ENCODE measurements around the gene RBSN.

Gene RBSN

GRCh38 chr3:15079091-15079490, 19.9 kb downstream of the RBSN start (continued):
- no peak for TF ChIP-seq CTCF (tag by site-specific recombination; IDR thresholded peaks at IDR 0.05)
- no peak for TF ChIP-seq ZNF146 (tag by site-specific recombination; IDR thresholded peaks at IDR 0.05)
- no peak for TF ChIP-seq OVOL3 (tag by site-specific recombination; IDR thresholded peaks at IDR 0.05)
- no peak for TF ChIP-seq ZEB2 (tag by site-specific recombination; IDR thresholded peaks at IDR 0.05)
- no peak for TF ChIP-seq ZSCAN16 (tag by site-specific recombination; IDR thresholded peaks at IDR 0.05)
- no peak for TF ChIP-seq TSHZ1 (tag by site-specific recombination; IDR thresholded peaks at IDR 0.05; ENCODE audit: borderline replicate concordance)
- no peak for TF ChIP-seq ZNF221 (tag by site-specific recombination; IDR thresholded peaks at IDR 0.05; ENCODE audit: borderline replicate concordance)

- ChIA-PET CTCF (interaction anchor here (0.6 kb wide), 1 partner anchor 111 kb away, joined by 4 read pairs; no protein-coding TSS in a partner anchor), POLR2A (no interaction called here)
These were observed 24.4 kb downstream of the RBSN start for GRCh38 chr3:15074500-15074899.

More at GRCh38 chr3:15074500-15074899, 24.4 kb downstream of the RBSN start:
- TF ChIP-seq ZNF707 (tag by site-specific recombination; IDR thresholded peaks at IDR 0.05) (no peak), PRDM1 (tag by site-specific recombination; IDR thresholded peaks at IDR 0.05) (no peak), ZBTB44 (tag by site-specific recombination; IDR thresholded peaks at IDR 0.05) (no peak), GLIS2 (tag by site-specific recombination; IDR thresholded peaks at IDR 0.05) (no peak), PRDM2 (tag by site-specific recombination; IDR thresholded peaks at IDR 0.05; ENCODE audit: borderline replicate concordance) (no peak), RBAK (tag by site-specific recombination; IDR thresholded peaks at IDR 0.05) (no peak), ZNF629 (tag by site-specific recombination; IDR thresholded peaks at IDR 0.05) (no peak), GLIS1 (tag by site-specific recombination; IDR thresholded peaks at IDR 0.05) (no peak), ZNF513 (tag by site-specific recombination; IDR thresholded peaks at IDR 0.05) (no peak), ZNF18 (tag by site-specific recombination; IDR thresholded peaks at IDR 0.05) (no peak)
- Histone ChIP-seq H3K4me3 (ENCODE audit: low read depth, low read length) (no peak overlapping the region), H3K36me3 (ENCODE audit: control insufficient read depth in 2 of 2, insufficient read depth in 1 of 2, low read length in 2 of 2) (peaks cover 37 to 86% of the 10 kb centered on the region in 2 experiments), H3K9me3 (ENCODE audit: control insufficient read depth, insufficient read depth, low read depth, low read length) (no peaks in the 10 kb centered on the region), H3K27ac (ENCODE audit: extremely low read depth, low read depth, low read length) (no peak overlapping the region), H3K4me1 (ENCODE audit: control insufficient read depth, insufficient read depth, low read length) (no peaks in the 10 kb centered on the region)

Data from HEK293 (cell line).